Measurements from ENCODE around the gene S100A7A. TPM values are rescaled to one million over a fixed set of nuclear protein-coding genes. Genes with fewer than 3 reads are reported as not detected.

The S100A7A gene
- polyA plus RNA-seq, 1 of the 3 experiments (the other 2 are of a cell fraction), result not detected

DNA sequence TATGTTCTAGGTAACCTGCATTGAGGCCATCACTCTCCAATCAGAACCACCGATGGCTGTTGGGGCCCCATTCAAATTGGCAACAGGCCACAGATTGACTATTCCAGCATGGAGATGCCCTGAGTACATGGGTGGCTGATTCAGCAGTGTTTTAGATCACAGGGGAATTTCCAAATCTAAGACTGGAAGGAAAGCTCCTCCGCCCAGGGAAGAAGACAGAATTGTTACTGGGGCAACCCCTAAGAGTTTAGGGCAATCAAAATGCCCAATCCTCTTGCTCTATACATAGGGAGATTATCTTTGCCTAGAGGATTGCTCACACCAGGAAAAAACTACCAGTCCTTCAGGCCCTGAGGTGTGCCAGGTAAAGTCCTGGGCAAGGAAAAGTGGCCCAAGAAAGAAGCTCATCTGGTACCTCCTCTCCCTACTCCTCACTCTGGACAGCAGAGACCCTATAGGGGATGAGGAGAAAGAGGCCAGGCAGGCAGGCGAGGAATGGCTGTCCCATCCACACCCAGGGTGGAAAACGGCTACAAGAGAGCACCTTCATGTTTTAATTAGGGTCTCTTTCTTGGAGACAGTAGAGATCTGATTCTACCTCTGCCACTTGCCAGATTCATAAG, 31.3 kb upstream of the S100A7A start:
- CTCF ChIA-PET, result no interaction called here
- H3K9me2 ChIP-seq, result no peaks in the 10 kb centered on the region
- H3K27me3 ChIP-seq (ENCODE audit: insufficient read depth), result no peaks in the 10 kb centered on the region; the same call in 1 of the 2 replicates
- no peaks in the 10 kb centered on the region for H3K9me3 ChIP-seq
- WGBS (ENCODE audit: low lambda C conversion rate), result 0% methylated on average over 3 of the region's 4 CpGs
- no peaks in the 10 kb centered on the region for H4K20me1 ChIP-seq (ENCODE audit: insufficient read depth)
- H2AFZ ChIP-seq (ENCODE audit: low read depth), result no peak overlapping the region
- DNase-seq, result no peak
- no peak overlapping the region for H3K4me2 ChIP-seq
- no peaks in the 10 kb centered on the region for H3K4me1 ChIP-seq (ENCODE audit: control insufficient read depth in 1 of 2, insufficient read depth in 2 of 2, low read depth in 1 of 2, low read length in 1 of 2)
- H3K4me3 ChIP-seq (ENCODE audit: low read depth in 2 of 2, low read length in 1 of 2), result no peak overlapping the region
- no peaks in the 10 kb centered on the region for H3K36me3 ChIP-seq (replicated peaks in 1 of 2; ENCODE audit: control insufficient read depth in 1 of 2, insufficient read depth in 2 of 2, low read length in 1 of 2)
- H3K79me2 ChIP-seq (ENCODE audit: insufficient read depth), result no peaks in the 10 kb centered on the region
- TF ChIP-seq SIN3A (IDR thresholded peaks at IDR 0.05; ENCODE audit: borderline replicate concordance, low read depth, low read length) (no peak), JUND (IDR thresholded peaks at IDR 0.05) (no peak)
- H3K9ac ChIP-seq, result no peak overlapping the region
- no peaks in the 10 kb centered on the region for H3F3A ChIP-seq (replicated peaks; ENCODE audit: insufficient read depth)
- POLR2A ChIA-PET, result no interaction called here
- no peak overlapping the region for H3K27ac ChIP-seq (ENCODE audit: low read depth in 2 of 2, low read length in 1 of 2)

DNA sequence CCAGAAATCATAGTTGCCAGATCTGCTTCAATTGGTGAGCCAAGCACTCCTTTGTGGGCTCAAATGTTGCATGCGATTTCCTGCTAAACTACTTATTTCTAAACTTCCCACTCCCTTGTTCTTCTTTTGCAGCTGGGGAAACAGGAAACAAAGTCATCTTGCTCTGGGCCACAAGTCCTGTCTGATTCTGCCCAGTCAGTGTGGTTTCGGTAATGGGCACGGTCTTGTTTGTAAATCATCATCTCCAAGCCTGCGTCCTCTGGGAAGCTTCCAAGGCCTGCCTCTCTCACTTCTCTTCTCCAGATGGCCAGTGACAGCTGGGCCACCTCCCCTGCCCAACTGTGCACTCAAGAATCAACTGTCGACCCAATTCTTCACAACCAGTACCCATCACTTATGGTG, 29.8 kb upstream of the S100A7A start:
- POLR2A ChIA-PET, result no interaction called here
- CTCF ChIA-PET, result no interaction called here

More for the DNA sequence above, 29.8 kb upstream of the S100A7A start:
- Histone ChIP-seq H3K4me3 (ENCODE audit: low read depth in 2 of 2, low read length in 1 of 2) (no peak overlapping the region), H3K27ac (ENCODE audit: low read depth in 2 of 2, low read length in 1 of 2) (no peak overlapping the region), H3K4me2 (no peak overlapping the region), H4K20me1 (ENCODE audit: insufficient read depth) (no peaks in the 10 kb centered on the region), H3K27me3 (ENCODE audit: insufficient read depth) (peaks cover 7% of the 10 kb centered on the region; the same call in 1 of the 2 replicates), H3K9me3 (no peaks in the 10 kb centered on the region), H3K9me2 (no peaks in the 10 kb centered on the region), H3K4me1 (ENCODE audit: control insufficient read depth in 1 of 2, insufficient read depth in 2 of 2, low read depth in 1 of 2, low read length in 1 of 2) (no peaks in the 10 kb centered on the region), H3K9ac (no peak overlapping the region), H2AFZ (ENCODE audit: low read depth) (no peak overlapping the region), H3K79me2 (ENCODE audit: insufficient read depth) (no peaks in the 10 kb centered on the region), H3K36me3 (replicated peaks in 1 of 2; ENCODE audit: control insufficient read depth in 1 of 2, insufficient read depth in 2 of 2, low read length in 1 of 2) (no peaks in the 10 kb centered on the region), H3F3A (replicated peaks; ENCODE audit: insufficient read depth) (no peaks in the 10 kb centered on the region)
- no peak for DNase-seq
- 23% methylated on average over 5 of the region's 5 CpGs for WGBS (ENCODE audit: low lambda C conversion rate)
- TF ChIP-seq ELF1 (IDR thresholded peaks at IDR 0.05) (no peak), TCF12 (IDR thresholded peaks at IDR 0.05) (no peak), EZH2phosphoT487 (IDR thresholded peaks at IDR 0.05; ENCODE audit: borderline replicate concordance, low read depth) (no peak), TAF1 (IDR thresholded peaks at IDR 0.05; ENCODE audit: borderline replicate concordance, low read depth, low read length) (no peak), GABPA (IDR thresholded peaks at IDR 0.05; ENCODE audit: low read depth) (no peak)
- TF ChIP-seq, protein P1, sequence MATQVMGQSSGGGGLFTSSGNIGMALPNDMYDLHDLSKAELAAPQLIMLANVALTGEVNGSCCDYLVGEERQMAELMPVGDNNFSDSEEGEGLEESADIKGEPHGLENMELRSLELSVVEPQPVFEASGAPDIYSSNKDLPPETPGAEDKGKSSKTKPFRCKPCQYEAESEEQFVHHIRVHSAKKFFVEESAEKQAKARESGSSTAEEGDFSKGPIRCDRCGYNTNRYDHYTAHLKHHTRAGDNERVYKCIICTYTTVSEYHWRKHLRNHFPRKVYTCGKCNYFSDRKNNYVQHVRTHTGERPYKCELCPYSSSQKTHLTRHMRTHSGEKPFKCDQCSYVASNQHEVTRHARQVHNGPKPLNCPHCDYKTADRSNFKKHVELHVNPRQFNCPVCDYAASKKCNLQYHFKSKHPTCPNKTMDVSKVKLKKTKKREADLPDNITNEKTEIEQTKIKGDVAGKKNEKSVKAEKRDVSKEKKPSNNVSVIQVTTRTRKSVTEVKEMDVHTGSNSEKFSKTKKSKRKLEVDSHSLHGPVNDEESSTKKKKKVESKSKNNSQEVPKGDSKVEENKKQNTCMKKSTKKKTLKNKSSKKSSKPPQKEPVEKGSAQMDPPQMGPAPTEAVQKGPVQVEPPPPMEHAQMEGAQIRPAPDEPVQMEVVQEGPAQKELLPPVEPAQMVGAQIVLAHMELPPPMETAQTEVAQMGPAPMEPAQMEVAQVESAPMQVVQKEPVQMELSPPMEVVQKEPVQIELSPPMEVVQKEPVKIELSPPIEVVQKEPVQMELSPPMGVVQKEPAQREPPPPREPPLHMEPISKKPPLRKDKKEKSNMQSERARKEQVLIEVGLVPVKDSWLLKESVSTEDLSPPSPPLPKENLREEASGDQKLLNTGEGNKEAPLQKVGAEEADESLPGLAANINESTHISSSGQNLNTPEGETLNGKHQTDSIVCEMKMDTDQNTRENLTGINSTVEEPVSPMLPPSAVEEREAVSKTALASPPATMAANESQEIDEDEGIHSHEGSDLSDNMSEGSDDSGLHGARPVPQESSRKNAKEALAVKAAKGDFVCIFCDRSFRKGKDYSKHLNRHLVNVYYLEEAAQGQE (IDR thresholded peaks at IDR 0.05; ENCODE audit: low read depth, low read length), result no peak
- TF ChIP-seq, protein P2, sequence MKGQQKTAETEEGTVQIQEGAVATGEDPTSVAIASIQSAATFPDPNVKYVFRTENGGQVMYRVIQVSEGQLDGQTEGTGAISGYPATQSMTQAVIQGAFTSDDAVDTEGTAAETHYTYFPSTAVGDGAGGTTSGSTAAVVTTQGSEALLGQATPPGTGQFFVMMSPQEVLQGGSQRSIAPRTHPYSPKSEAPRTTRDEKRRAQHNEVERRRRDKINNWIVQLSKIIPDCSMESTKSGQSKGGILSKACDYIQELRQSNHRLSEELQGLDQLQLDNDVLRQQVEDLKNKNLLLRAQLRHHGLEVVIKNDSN (IDR thresholded peaks at IDR 0.05; ENCODE audit: borderline replicate concordance, low read depth), result no peak
- TF ChIP-seq, protein P3, sequence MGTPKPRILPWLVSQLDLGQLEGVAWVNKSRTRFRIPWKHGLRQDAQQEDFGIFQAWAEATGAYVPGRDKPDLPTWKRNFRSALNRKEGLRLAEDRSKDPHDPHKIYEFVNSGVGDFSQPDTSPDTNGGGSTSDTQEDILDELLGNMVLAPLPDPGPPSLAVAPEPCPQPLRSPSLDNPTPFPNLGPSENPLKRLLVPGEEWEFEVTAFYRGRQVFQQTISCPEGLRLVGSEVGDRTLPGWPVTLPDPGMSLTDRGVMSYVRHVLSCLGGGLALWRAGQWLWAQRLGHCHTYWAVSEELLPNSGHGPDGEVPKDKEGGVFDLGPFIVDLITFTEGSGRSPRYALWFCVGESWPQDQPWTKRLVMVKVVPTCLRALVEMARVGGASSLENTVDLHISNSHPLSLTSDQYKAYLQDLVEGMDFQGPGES (IDR thresholded peaks at IDR 0.05; ENCODE audit: low read depth, low read length), result no peak
- TF ChIP-seq, protein P4, sequence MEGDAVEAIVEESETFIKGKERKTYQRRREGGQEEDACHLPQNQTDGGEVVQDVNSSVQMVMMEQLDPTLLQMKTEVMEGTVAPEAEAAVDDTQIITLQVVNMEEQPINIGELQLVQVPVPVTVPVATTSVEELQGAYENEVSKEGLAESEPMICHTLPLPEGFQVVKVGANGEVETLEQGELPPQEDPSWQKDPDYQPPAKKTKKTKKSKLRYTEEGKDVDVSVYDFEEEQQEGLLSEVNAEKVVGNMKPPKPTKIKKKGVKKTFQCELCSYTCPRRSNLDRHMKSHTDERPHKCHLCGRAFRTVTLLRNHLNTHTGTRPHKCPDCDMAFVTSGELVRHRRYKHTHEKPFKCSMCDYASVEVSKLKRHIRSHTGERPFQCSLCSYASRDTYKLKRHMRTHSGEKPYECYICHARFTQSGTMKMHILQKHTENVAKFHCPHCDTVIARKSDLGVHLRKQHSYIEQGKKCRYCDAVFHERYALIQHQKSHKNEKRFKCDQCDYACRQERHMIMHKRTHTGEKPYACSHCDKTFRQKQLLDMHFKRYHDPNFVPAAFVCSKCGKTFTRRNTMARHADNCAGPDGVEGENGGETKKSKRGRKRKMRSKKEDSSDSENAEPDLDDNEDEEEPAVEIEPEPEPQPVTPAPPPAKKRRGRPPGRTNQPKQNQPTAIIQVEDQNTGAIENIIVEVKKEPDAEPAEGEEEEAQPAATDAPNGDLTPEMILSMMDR (IDR thresholded peaks at IDR 0.05), result no peak
- TF ChIP-seq, protein P5, sequence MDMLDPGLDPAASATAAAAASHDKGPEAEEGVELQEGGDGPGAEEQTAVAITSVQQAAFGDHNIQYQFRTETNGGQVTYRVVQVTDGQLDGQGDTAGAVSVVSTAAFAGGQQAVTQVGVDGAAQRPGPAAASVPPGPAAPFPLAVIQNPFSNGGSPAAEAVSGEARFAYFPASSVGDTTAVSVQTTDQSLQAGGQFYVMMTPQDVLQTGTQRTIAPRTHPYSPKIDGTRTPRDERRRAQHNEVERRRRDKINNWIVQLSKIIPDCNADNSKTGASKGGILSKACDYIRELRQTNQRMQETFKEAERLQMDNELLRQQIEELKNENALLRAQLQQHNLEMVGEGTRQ (IDR thresholded peaks at IDR 0.05; ENCODE audit: borderline replicate concordance, low read depth, low read length), result no peak
